ENCODE results near the gene RASL11B. TPM values are rescaled to one million over a fixed set of nuclear protein-coding genes. Genes with fewer than 3 reads are reported as not detected.
"Not testable (repeated sequence)": the region's sequence is repeated elsewhere in the genome, so short reads cannot be mapped to it uniquely, and the experiment has no call there.

RASL11B gene
- total RNA-seq, 2 donors from 2014 or later: 1.3 to 1.8 TPM

DNA sequence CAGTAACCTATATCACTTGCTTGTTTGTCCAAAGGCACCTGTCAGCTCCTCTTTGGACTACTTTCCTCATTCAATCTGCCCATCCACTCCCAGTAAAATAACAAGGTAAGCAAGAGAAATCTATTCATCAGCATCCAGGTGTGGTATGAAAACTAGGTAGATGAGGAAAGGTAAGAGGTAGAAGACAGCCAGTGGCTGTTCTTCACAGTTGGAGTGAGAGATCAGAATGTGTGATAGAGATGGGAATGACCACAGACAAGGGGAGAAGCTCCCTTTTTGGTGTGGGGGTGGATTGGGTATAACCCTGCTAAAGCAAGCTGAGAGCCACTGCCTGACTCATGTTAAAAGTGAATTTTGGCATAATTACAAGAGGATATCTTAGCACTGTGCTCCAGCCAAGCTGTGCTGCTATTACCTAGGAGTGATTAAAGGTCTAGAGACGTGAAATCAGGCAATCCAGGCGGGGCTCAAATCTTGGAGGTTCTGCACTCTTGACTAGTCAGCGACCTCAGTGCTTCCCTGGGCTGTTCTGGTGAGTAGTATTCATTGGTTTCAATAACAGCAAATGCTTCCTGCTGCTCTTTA, 28.1 kb upstream of the RASL11B start:
- H3K36me3 ChIP-seq (replicated peaks in 1 of 2; ENCODE audit: insufficient read depth in 1 of 2, low read depth in 2 of 2): no peaks in the 10 kb centered on the region
- ATAC-seq: no peak
- no peak for DNase-seq
- H3K9me3 ChIP-seq: no peaks in the 10 kb centered on the region
- no peaks in the 10 kb centered on the region for H3K27me3 ChIP-seq
- no peaks in the 10 kb centered on the region for H3K4me1 ChIP-seq
- H3K27ac ChIP-seq: no peak overlapping the region
- TF ChIP-seq POLR2A (IDR thresholded peaks at IDR 0.05): no peak
- TF ChIP-seq, protein P1, sequence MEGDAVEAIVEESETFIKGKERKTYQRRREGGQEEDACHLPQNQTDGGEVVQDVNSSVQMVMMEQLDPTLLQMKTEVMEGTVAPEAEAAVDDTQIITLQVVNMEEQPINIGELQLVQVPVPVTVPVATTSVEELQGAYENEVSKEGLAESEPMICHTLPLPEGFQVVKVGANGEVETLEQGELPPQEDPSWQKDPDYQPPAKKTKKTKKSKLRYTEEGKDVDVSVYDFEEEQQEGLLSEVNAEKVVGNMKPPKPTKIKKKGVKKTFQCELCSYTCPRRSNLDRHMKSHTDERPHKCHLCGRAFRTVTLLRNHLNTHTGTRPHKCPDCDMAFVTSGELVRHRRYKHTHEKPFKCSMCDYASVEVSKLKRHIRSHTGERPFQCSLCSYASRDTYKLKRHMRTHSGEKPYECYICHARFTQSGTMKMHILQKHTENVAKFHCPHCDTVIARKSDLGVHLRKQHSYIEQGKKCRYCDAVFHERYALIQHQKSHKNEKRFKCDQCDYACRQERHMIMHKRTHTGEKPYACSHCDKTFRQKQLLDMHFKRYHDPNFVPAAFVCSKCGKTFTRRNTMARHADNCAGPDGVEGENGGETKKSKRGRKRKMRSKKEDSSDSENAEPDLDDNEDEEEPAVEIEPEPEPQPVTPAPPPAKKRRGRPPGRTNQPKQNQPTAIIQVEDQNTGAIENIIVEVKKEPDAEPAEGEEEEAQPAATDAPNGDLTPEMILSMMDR (IDR thresholded peaks at IDR 0.05): no peak
- intact Hi-C loops (cut with DNase I): no loop called here
- H3K4me3 ChIP-seq: no peak overlapping the region
- WGBS, 2 donors: 66 to 70% methylated on average over 3 of the region's 3 CpGs

DNA sequence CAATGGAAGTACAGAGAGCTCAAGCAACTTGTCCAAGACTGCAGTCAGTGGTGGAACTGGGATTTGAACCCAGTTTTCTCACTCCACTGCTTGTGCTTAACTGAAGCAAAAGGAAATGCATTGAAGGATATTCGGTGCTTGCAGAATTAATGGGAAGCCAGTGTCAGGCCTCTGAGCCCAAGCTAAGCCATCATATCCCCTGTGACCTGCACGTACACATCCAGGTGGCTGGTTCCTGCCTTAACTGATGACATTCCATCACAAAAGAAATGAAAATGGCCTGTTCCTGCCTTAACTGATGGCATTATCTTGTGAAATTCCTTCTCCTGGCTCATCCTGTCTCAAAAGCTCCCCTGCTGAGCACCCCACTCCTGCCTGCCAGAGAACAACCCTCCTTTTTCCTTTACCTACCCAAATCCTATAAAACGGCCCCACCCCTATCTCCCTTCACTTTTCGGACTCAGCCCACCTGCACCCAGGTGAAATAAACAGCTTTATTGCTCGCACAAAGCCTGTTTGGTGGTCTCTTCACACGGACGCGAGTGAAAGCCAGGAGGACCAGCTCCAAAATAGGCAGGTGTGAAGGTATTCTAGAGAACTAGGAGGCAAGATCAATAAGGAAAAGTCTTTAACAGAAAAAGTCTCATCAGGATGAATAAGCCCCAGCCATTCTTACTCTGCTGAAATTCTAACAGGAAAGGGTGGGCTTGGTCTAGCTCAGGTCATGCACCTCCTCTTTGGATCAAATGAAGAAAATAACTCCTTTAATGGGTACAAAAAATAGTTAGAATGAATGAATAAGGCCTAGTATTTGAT, 27.3 kb upstream of the RASL11B start:
- ATAC-seq; H3K4me1 ChIP-seq; H3K27me3 ChIP-seq; H3K4me3 ChIP-seq; H3K27ac ChIP-seq; H3K9me3 ChIP-seq; DNase-seq; intact Hi-C loops (cut with DNase I); H3K36me3 ChIP-seq (replicated peaks in 1 of 2; ENCODE audit: insufficient read depth in 1 of 2, low read depth in 2 of 2): not testable (repeated sequence)
- WGBS, 2 donors: 85 to 90% methylated on average over 8 of the region's 8 CpGs

DNA sequence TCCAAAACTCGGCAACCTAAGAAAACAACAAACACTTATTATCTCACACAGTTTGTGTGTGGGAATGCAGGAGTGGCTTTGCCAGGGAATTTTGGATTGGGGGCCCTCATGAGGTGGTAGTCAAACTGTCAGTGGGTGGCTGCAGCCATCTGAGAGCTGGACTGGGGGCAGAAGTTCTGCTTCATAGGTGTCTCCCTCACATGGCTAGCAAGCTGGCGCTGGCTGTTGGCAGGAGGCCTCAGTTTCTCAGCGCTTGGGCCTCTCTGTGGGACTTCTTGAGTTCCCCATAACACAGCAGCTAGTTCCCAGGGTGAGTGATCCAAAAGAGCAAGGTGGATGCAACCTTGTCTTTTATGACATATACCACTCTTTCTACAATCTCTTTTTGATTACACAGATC, 26.0 kb upstream of the RASL11B start:
- intact Hi-C loops (cut with DNase I): no loop called here
- Histone ChIP-seq H3K4me1 (no peaks in the 10 kb centered on the region), H3K27ac (no peak overlapping the region), H3K4me3 (no peak overlapping the region), H3K9me3 (no peaks in the 10 kb centered on the region), H3K36me3 (replicated peaks in 1 of 2; ENCODE audit: insufficient read depth in 1 of 2, low read depth in 2 of 2) (no peaks in the 10 kb centered on the region), H3K27me3 (no peaks in the 10 kb centered on the region)
- TF ChIP-seq, protein P1 (IDR thresholded peaks at IDR 0.05): no peak
- TF ChIP-seq POLR2A (IDR thresholded peaks at IDR 0.05): no peak
- no peak for DNase-seq
- 79 to 86% methylated on average over 3 of the region's 3 CpGs for WGBS, 2 donors
- ATAC-seq: no peak

DNA sequence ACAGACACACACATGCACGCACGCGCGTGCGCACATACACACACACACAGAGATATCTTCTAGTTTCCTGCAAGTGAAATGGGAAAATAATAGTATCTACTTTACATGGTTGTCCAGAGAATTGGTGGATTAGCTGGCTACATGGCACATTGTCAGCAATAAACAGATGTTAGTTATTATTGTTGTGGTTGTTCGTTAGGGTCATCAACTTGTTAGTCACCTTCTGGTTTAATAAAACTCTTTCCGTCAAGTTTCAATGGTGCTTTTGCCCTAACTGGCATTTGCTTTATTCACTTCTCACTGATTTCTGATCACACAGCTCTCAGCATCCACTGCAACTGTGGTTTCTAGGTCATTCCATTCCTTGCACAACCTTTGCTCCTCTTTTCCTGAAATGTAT, 25.4 kb upstream of the RASL11B start:
- 90 to 95% methylated on average over 7 of the region's 7 CpGs for WGBS, 2 donors

More for the DNA sequence above, 25.4 kb upstream of the RASL11B start:
- no peak overlapping the region for H3K27ac ChIP-seq
- H3K4me3 ChIP-seq: no peak overlapping the region
- intact Hi-C loops (cut with DNase I): no loop called here
- ATAC-seq (no peak), DNase-seq (no peak)
- no peaks in the 10 kb centered on the region for H3K36me3 ChIP-seq (replicated peaks in 1 of 2; ENCODE audit: insufficient read depth in 1 of 2, low read depth in 2 of 2)
- TF ChIP-seq, protein P1 (IDR thresholded peaks at IDR 0.05): no peak
- no peak for TF ChIP-seq POLR2A (IDR thresholded peaks at IDR 0.05)
- H3K9me3 ChIP-seq: no peaks in the 10 kb centered on the region
- no peaks in the 10 kb centered on the region for H3K27me3 ChIP-seq
- H3K4me1 ChIP-seq: peaks cover 4% of the 10 kb centered on the region
